OCI-LY3 (cell line): ENCODE data around the gene KANSL3.

Source experiments
- EZH2phosphoT487 ChIP-seq: fragments of 200-600 bp; shearing (Covaris generic); IDR thresholded peaks from 2 replicates; pipeline ENCODE4 v1.6.1; 2018; ENCODE audit warnings: antibody characterized with exemption, mixed run types, low read depth
- TF ChIP-seq, protein P1 (sequence below): fragments of 200-600, 300-600 bp; sonication (generic); IDR thresholded peaks from 2 replicates; pipeline ENCODE4 v1.5.1; 2014; ENCODE audit warnings: antibody characterized with exemption, low read length, low read depth

DNA sequence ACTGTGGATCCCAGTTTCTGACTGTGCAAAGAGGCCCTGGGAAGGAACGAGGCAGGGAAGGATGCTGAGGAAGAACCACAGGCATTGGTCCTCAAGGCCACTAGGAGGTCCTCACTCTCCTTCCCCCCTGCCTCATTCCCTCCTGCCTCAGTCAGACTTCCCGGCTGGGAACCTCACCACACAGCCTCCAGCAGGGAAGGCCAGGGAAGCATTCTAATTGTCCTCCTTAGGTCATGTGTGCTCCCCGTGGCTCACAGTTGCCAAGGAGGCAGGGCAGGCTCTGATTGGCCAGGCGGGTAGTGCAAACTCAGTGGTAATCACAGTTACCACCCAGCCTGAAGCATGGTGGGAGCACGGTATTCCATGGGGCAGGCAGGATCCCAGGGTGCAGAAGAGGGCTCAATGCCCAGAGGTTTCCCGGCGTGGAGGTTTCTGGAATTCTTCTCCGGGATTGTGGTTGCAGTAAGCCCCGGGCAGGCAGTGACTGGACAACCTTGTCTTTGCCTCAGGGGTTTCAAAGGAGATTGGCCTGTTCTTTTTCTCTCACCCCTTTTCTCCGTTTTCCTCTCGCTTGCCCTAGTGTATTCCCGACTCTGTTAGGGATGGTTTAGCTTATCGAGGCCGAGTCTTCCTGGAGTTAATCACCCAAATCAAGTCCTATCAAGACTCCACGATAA is 31.6 kb upstream of the KANSL3 start:
- TF ChIP-seq, protein P1, sequence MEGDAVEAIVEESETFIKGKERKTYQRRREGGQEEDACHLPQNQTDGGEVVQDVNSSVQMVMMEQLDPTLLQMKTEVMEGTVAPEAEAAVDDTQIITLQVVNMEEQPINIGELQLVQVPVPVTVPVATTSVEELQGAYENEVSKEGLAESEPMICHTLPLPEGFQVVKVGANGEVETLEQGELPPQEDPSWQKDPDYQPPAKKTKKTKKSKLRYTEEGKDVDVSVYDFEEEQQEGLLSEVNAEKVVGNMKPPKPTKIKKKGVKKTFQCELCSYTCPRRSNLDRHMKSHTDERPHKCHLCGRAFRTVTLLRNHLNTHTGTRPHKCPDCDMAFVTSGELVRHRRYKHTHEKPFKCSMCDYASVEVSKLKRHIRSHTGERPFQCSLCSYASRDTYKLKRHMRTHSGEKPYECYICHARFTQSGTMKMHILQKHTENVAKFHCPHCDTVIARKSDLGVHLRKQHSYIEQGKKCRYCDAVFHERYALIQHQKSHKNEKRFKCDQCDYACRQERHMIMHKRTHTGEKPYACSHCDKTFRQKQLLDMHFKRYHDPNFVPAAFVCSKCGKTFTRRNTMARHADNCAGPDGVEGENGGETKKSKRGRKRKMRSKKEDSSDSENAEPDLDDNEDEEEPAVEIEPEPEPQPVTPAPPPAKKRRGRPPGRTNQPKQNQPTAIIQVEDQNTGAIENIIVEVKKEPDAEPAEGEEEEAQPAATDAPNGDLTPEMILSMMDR: no peak
- TF ChIP-seq EZH2phosphoT487: no peak
